Glutamatergic neuron (in vitro differentiated cells): ENCODE results near the gene GAB3. TPM values are rescaled to one million over a fixed set of nuclear protein-coding genes. Genes with fewer than 3 reads are reported as not detected.

Experiments used
- DNase-seq: peaks from one replicate; pipeline ENCODE4 v3.0.0; 2022
- H3K27ac Mint-ChIP-seq: one replicate; pipeline ENCODE4 v1.8.0; 2020; ENCODE audit warnings: mild to moderate bottlenecking, mixed read lengths, inconsistent platforms; ENCODE audit not compliant: unreplicated experiment
- H3K27me3 Mint-ChIP-seq: one replicate; pipeline ENCODE4 v1.8.0; 2020; ENCODE audit warnings: mild to moderate bottlenecking, moderate library complexity, mixed read lengths, inconsistent platforms; ENCODE audit not compliant: unreplicated experiment
- H3K36me3 Mint-ChIP-seq: one replicate; pipeline ENCODE4 v1.8.0; 2020; ENCODE audit warnings: mild to moderate bottlenecking, mixed read lengths, inconsistent platforms; ENCODE audit not compliant: unreplicated experiment
- H3K4me1 Mint-ChIP-seq: one replicate; pipeline ENCODE4 v1.8.0; 2020; ENCODE audit warnings: mild to moderate bottlenecking, low read depth, mixed read lengths, inconsistent platforms; ENCODE audit not compliant: unreplicated experiment
- H3K4me3 Mint-ChIP-seq: one replicate; pipeline ENCODE4 v1.8.0; 2020; ENCODE audit warnings: mild to moderate bottlenecking, mixed read lengths, inconsistent platforms; ENCODE audit not compliant: unreplicated experiment
- H3K9me3 Mint-ChIP-seq: one replicate; pipeline ENCODE4 v1.8.0; 2020; ENCODE audit warnings: mild to moderate bottlenecking, moderate library complexity, mixed read lengths, inconsistent platforms; ENCODE audit not compliant: unreplicated experiment
- CTCF ChIP-seq: fragments of 200-600 bp; sonication (generic); IDR thresholded peaks from one replicate; pipeline ENCODE4 v1.5.0; 2021; ENCODE audit not compliant: partially characterized antibody, unreplicated experiment
- total RNA-seq: library from RNA; stranded (reverse); fragmentation: NEBNext Ultra II Directional; extraction: Animal tissue kit (Norgen Biotek cat#: 25700); gene quantifications from one replicate; pipeline ENCODE4 v1.2.1, GENCODE V29; 2021; ENCODE audit not compliant: unreplicated experiment

Gene GAB3
- total RNA-seq, 1 donor from 2014 or later: 9.6 TPM

GRCh38 chrX:154793084-154793795, 42.4 kb upstream of the GAB3 start:
- Mint-ChIP-seq H3K36me3 (no peaks in the 10 kb centered on the region), H3K27ac (no peak overlapping the region), H3K4me1 (no peaks in the 10 kb centered on the region), H3K9me3 (no peaks in the 10 kb centered on the region), H3K27me3 (no peaks in the 10 kb centered on the region), H3K4me3 (no peak overlapping the region)
- no peak for TF ChIP-seq CTCF
- no peak for DNase-seq

GRCh38 chrX:154791939-154792338, 41.1 kb upstream of the GAB3 start:
- Mint-ChIP-seq H3K4me1 (no peaks in the 10 kb centered on the region), H3K27me3 (no peaks in the 10 kb centered on the region), H3K36me3 (no peaks in the 10 kb centered on the region), H3K4me3 (no peak overlapping the region), H3K9me3 (no peaks in the 10 kb centered on the region), H3K27ac (no peak overlapping the region)
- no peak for TF ChIP-seq CTCF
- DNase-seq: no peak

- no peaks in the 10 kb centered on the region for H3K27me3 Mint-ChIP-seq
- no peak overlapping the region for H3K4me3 Mint-ChIP-seq
- H3K9me3 Mint-ChIP-seq: no peaks in the 10 kb centered on the region
- no peaks in the 10 kb centered on the region for H3K36me3 Mint-ChIP-seq
- TF ChIP-seq CTCF: no peak
- DNase-seq: no peak
- H3K27ac Mint-ChIP-seq: no peak overlapping the region
- no peaks in the 10 kb centered on the region for H3K4me1 Mint-ChIP-seq
Observed at GRCh38 chrX:154791467-154791866, 40.6 kb upstream of the GAB3 start.

GRCh38 chrX:154785716-154786115, 34.8 kb upstream of the GAB3 start:
- no peak for TF ChIP-seq CTCF
- DNase-seq: no peak
- no peaks in the 10 kb centered on the region for H3K36me3 Mint-ChIP-seq
- H3K9me3 Mint-ChIP-seq: no peaks in the 10 kb centered on the region
- H3K27me3 Mint-ChIP-seq: no peaks in the 10 kb centered on the region
- no peaks in the 10 kb centered on the region for H3K4me1 Mint-ChIP-seq
- H3K27ac Mint-ChIP-seq: no peak overlapping the region
- H3K4me3 Mint-ChIP-seq: no peak overlapping the region

GRCh38 chrX:154784149-154784995, 33.5 kb upstream of the GAB3 start:
- H3K4me1 Mint-ChIP-seq: no peaks in the 10 kb centered on the region
- no peak overlapping the region for H3K27ac Mint-ChIP-seq
- TF ChIP-seq CTCF: no peak
- H3K36me3 Mint-ChIP-seq: no peaks in the 10 kb centered on the region
- no peaks in the 10 kb centered on the region for H3K9me3 Mint-ChIP-seq
- DNase-seq: no peak
- no peak overlapping the region for H3K4me3 Mint-ChIP-seq
- H3K27me3 Mint-ChIP-seq: no peaks in the 10 kb centered on the region
